Measurements from ENCODE around the gene ACTMAP. TPM values are rescaled to one million over a fixed set of nuclear protein-coding genes. Genes with fewer than 3 reads are reported as not detected.
A peak's percentile ranks its signal among the peaks of the same experiment; 100 is the strongest.

The ACTMAP gene
- total and polyA plus RNA-seq, 2 of the 13 experiments (the other 11 are each of a cell fraction or from before 2014, with no cell fraction given): 2.2 to 7.9 TPM

- TF ChIP-seq MXI1 (IDR thresholded peaks at IDR 0.05; ENCODE audit: borderline replicate concordance, low read depth, low read length) (peak; percentile 68; the same call in 1 of the 3 replicates), RXRA (CRISPR knock-in tag; IDR thresholded peaks at IDR 0.05) (no peak), TBX3 (IDR thresholded peaks at IDR 0.05; ENCODE audit: borderline replicate concordance) (no peak), GTF2F1 (IDR thresholded peaks at IDR 0.05; ENCODE audit: low read length) (no peak), ZSCAN25 (CRISPR knock-in tag; IDR thresholded peaks at IDR 0.05) (peak; percentile 7; the same call in 1 of the 2 replicates), SIN3B (IDR thresholded peaks at IDR 0.05; ENCODE audit: low read length) (no peak), MTF2 (CRISPR knock-in tag; IDR thresholded peaks at IDR 0.05; ENCODE audit: borderline replicate concordance) (no peak), FOXA3 (CRISPR knock-in tag; IDR thresholded peaks at IDR 0.05) (no peak), ZGPAT (CRISPR knock-in tag; IDR thresholded peaks at IDR 0.05) (peak; percentile 34; the same call in 1 of the 2 replicates), ZNF432 (CRISPR knock-in tag; IDR thresholded peaks at IDR 0.05; ENCODE audit: borderline replicate concordance) (no peak), XRCC5 (optimal IDR thresholded peaks at IDR 0.05; ENCODE audit: low read length) (no peak), ZNF841 (CRISPR knock-in tag; IDR thresholded peaks at IDR 0.05; ENCODE audit: borderline replicate concordance) (no peak), ZSCAN31 (CRISPR knock-in tag; IDR thresholded peaks at IDR 0.05; ENCODE audit: low read depth) (peak; percentile 2; the same call in 1 of the 2 replicates), ZNF83 (CRISPR knock-in tag; IDR thresholded peaks at IDR 0.05; ENCODE audit: borderline replicate concordance) (no peak), ZNF18 (CRISPR knock-in tag; IDR thresholded peaks at IDR 0.05; ENCODE audit: insufficient replicate concordance) (no peak), GATAD1 (CRISPR knock-in tag; IDR thresholded peaks at IDR 0.05) (peak; percentile 72)
- TF ChIP-seq, protein P1, sequence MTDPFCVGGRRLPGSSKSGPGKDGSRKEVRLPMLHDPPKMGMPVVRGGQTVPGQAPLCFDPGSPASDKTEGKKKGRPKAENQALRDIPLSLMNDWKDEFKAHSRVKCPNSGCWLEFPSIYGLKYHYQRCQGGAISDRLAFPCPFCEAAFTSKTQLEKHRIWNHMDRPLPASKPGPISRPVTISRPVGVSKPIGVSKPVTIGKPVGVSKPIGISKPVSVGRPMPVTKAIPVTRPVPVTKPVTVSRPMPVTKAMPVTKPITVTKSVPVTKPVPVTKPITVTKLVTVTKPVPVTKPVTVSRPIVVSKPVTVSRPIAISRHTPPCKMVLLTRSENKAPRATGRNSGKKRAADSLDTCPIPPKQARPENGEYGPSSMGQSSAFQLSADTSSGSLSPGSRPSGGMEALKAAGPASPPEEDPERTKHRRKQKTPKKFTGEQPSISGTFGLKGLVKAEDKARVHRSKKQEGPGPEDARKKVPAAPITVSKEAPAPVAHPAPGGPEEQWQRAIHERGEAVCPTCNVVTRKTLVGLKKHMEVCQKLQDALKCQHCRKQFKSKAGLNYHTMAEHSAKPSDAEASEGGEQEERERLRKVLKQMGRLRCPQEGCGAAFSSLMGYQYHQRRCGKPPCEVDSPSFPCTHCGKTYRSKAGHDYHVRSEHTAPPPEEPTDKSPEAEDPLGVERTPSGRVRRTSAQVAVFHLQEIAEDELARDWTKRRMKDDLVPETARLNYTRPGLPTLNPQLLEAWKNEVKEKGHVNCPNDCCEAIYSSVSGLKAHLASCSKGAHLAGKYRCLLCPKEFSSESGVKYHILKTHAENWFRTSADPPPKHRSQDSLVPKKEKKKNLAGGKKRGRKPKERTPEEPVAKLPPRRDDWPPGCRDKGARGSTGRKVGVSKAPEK (CRISPR knock-in tag; IDR thresholded peaks at IDR 0.05; ENCODE audit: borderline replicate concordance): no peak
- TF ChIP-seq, protein P2, sequence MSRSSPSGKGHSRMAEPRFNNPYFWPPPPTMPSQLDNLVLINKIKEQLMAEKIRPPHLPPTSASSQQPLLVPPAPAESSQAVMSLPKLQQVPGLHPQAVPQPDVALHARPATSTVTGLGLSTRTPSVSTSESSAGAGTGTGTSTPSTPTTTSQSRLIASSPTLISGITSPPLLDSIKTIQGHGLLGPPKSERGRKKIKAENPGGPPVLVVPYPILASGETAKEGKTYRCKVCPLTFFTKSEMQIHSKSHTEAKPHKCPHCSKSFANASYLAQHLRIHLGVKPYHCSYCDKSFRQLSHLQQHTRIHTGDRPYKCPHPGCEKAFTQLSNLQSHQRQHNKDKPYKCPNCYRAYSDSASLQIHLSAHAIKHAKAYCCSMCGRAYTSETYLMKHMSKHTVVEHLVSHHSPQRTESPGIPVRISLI (CRISPR knock-in tag; IDR thresholded peaks at IDR 0.05; ENCODE audit: borderline replicate concordance): no peak
- TF ChIP-seq, protein P3, sequence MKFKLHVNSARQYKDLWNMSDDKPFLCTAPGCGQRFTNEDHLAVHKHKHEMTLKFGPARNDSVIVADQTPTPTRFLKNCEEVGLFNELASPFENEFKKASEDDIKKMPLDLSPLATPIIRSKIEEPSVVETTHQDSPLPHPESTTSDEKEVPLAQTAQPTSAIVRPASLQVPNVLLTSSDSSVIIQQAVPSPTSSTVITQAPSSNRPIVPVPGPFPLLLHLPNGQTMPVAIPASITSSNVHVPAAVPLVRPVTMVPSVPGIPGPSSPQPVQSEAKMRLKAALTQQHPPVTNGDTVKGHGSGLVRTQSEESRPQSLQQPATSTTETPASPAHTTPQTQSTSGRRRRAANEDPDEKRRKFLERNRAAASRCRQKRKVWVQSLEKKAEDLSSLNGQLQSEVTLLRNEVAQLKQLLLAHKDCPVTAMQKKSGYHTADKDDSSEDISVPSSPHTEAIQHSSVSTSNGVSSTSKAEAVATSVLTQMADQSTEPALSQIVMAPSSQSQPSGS (CRISPR knock-in tag; IDR thresholded peaks at IDR 0.05): peak; percentile 25; the same call in 1 of the 2 replicates
- TF ChIP-seq, protein P4, sequence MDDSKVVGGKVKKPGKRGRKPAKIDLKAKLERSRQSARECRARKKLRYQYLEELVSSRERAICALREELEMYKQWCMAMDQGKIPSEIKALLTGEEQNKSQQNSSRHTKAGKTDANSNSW (CRISPR knock-in tag; IDR thresholded peaks at IDR 0.05; ENCODE audit: borderline replicate concordance): no peak; the same call in 1 of the 2 replicates
Observed at GRCh38 chr19:40750874-40751537, 729 bp upstream of the ACTMAP start, which contains the start of gene SNRPA (continued).
